Endothelial cell of umbilical vein (primary cell): ENCODE results near the gene UTS2B. TPM values are rescaled to one million over a fixed set of nuclear protein-coding genes. Genes with fewer than 3 reads are reported as not detected.
A peak's percentile ranks its signal among the peaks of the same experiment; 100 is the strongest.

Source experiments
- BruUV-seq: library from RNA; stranded (reverse); fragments of 400-500 nt; replicated peaks from 2 replicates; lab custom pipeline; 2021; lab: Mats Ljungman, UMichigan
- CTCF ChIA-PET: fragments of 300-600, 350-600 bp; sonication (Branson Sonifier 250); formaldehyde crosslinking; loops from one replicate; lab custom pipeline; 2021; ENCODE audit warnings: antibody characterized with exemption, inconsistent platforms; lab: Charles Lee
- POLR2A ChIA-PET: fragments of 300-600, 350-600 bp; sonication (Branson Sonifier 250); formaldehyde crosslinking; loops from one replicate; lab custom pipeline; 2021; ENCODE audit warnings: antibody characterized with exemption, inconsistent platforms; lab: Charles Lee
- DNase-seq: peaks from one replicate; pipeline ENCODE4 v3.0.0-alpha.2; 2011; ENCODE audit warnings: low read depth, low spot score
- FAIRE-seq: peaks from 2 replicates; lab custom pipeline; 2011; peaks lifted over from hg19 to GRCh38; lab: Jason Lieb, UNC
- H2AFZ ChIP-seq: 2 replicates; pipeline ENCODE4 v1.6.0; 2012; ENCODE audit warnings: low read depth, low read length, control low read depth, inconsistent platforms
- H3K27ac ChIP-seq: 2 replicates; pipeline ENCODE4 v1.5.1; 2011; ENCODE audit warnings: low read depth, mild to moderate bottlenecking, control low read depth, low read length, moderate library complexity; ENCODE audit not compliant: insufficient read depth
- H3K27me3 ChIP-seq, 2 experiments: 2 replicates each; pipeline versions ENCODE4 v1.6.0 to v1.6.1; 2011; ENCODE audit warnings: low read length in 2 of 2, mixed read lengths in 1 of 2; ENCODE audit not compliant: control insufficient read depth in 2 of 2, insufficient read depth in 2 of 2
- H3K36me3 ChIP-seq, 2 experiments: 2 replicates in 1 of 2; 3 replicates in 1 of 2; pipeline ENCODE4 v1.5.1; 2011; ENCODE audit warnings: low read length in 2 of 2, mild to moderate bottlenecking in 1 of 2, moderate library complexity in 1 of 2; ENCODE audit not compliant: control insufficient read depth in 2 of 2, insufficient read depth in 2 of 2; ENCODE audit errors: extremely low read depth in 1 of 2
- H3K4me1 ChIP-seq: 3 replicates; pipeline ENCODE4 v1.5.1; 2011; ENCODE audit warnings: mild to moderate bottlenecking, low read length; ENCODE audit not compliant: control insufficient read depth, insufficient read depth; ENCODE audit errors: extremely low read depth
- H3K4me2 ChIP-seq: 2 replicates; pipeline ENCODE4 v1.6.1; 2011; ENCODE audit warnings: low read length, control low read depth, mixed read lengths; ENCODE audit not compliant: insufficient read depth
- H3K4me3 ChIP-seq, 3 experiments: fragments of 200-600 bp in 1 of 3; sonication (generic), shearing (Covaris generic) in 1 of 3; replicated peaks in 1 of 3; 2 replicates each; pipeline ENCODE4 v1.5.1; 2011 to 2016; ENCODE audit warnings: control low read depth in 3 of 3, low read length in 3 of 3, mild to moderate bottlenecking in 2 of 3, inconsistent platforms in 1 of 3, low read depth in 1 of 3, moderate library complexity in 1 of 3; ENCODE audit not compliant: insufficient read depth in 1 of 3
- H3K79me2 ChIP-seq: 2 replicates; pipeline ENCODE4 v1.6.0; 2012; ENCODE audit warnings: low read length, inconsistent platforms; ENCODE audit not compliant: control insufficient read depth, insufficient read depth
- H3K9ac ChIP-seq: replicated peaks from 2 replicates; pipeline ENCODE3; 2011; ENCODE audit warnings: low read length, control low read depth; ENCODE audit not compliant: insufficient read depth; ENCODE audit errors: extremely low read depth
- H3K9me1 ChIP-seq: replicated peaks from 3 replicates; pipeline ENCODE4 v1.6.0; 2011; ENCODE audit warnings: mild to moderate bottlenecking, low read length; ENCODE audit not compliant: control insufficient read depth, insufficient read depth; ENCODE audit errors: extremely low read depth
- H3K9me3 ChIP-seq: replicated peaks from 2 replicates; pipeline ENCODE4 v1.5.1; 2012; ENCODE audit warnings: low read length, inconsistent platforms; ENCODE audit not compliant: control insufficient read depth, insufficient read depth
- H4K20me1 ChIP-seq: replicated peaks from 2 replicates; pipeline ENCODE3; 2011; ENCODE audit warnings: mild to moderate bottlenecking, low read length; ENCODE audit not compliant: control insufficient read depth, insufficient read depth; ENCODE audit errors: extremely low read depth
- EZH2 ChIP-seq: IDR thresholded peaks from 2 replicates; pipeline ENCODE4 v1.6.1; 2012; ENCODE audit warnings: borderline replicate concordance, low read depth, mild to moderate bottlenecking, moderate library complexity, low read length, inconsistent platforms; ENCODE audit not compliant: severe bottlenecking
- FOS ChIP-seq: IDR thresholded peaks from 2 replicates; pipeline ENCODE4 v1.6.1; 2011; ENCODE audit warnings: mild to moderate bottlenecking, low read length, moderate library complexity, borderline replicate concordance; ENCODE audit not compliant: insufficient read depth
- JUN ChIP-seq: IDR thresholded peaks from 2 replicates; pipeline ENCODE4 v1.6.1; 2011; ENCODE audit warnings: borderline replicate concordance, low read depth; ENCODE audit not compliant: insufficient read length, insufficient read depth
- POLR2AphosphoS5 ChIP-seq: IDR thresholded peaks from 2 replicates; pipeline ENCODE4 v1.6.1; 2012; ENCODE audit warnings: low read depth, mild to moderate bottlenecking, control low read depth, low read length, moderate library complexity; ENCODE audit not compliant: insufficient read depth
- dilution Hi-C: fragments of 300-500 bp; cut with MboI; formaldehyde crosslinking; loops from one replicate; pipeline ENCODE4 v1.15.0; 2019; ENCODE audit warnings: low sequenced_read_pairs; ENCODE audit not compliant: extremely low pct_ligation_motif_present
- intact Hi-C: fragments of 100-400 bp; cut with micrococcal nuclease; formaldehyde crosslinking; loops from one replicate; pipeline ENCODE4 v1.10.0; 2022
- polyA plus RNA-seq, 4 experiments: library from polyadenylated mRNA; depleted of rRNA in 3 of 4; stranded (reverse) in 3 of 4; unstranded in 1 of 4; fragments of >200 nt; gene quantifications; 2 replicates each; pipeline versions ENCODE4 v1.2.1 to v1.2.3, GENCODE V29; 2011 to 2012; ENCODE audit warnings: missing spikeins in 1 of 4
- total RNA-seq: library from RNA; stranded (reverse); gene quantifications from 2 replicates; pipeline ENCODE4 v1.2.3, GENCODE V29; 2021
- TF ChIP-seq, protein P1 (sequence below): IDR thresholded peaks from 2 replicates; pipeline ENCODE4 v1.6.1; 2011; ENCODE audit not compliant: insufficient read depth, insufficient read length
- TF ChIP-seq, protein P2 (sequence below), 2 donors: IDR thresholded peaks; 1 replicate in 1 of 2; 2 replicates in 1 of 2; pipeline ENCODE4 v1.5.1; 2011; ENCODE audit warnings: low read length in 2 of 2, mild to moderate bottlenecking in 2 of 2, moderate library complexity in 2 of 2, control low read depth in 1 of 2, inconsistent platforms in 1 of 2, low read depth in 1 of 2; ENCODE audit not compliant: insufficient read depth in 1 of 2; ENCODE audit errors: extremely low read depth in 1 of 2

The UTS2B gene
- total and polyA plus RNA-seq, 2 donors (not counting 3 experiments of a cell fraction or from before 2014, with no cell fraction given) = 0.21 to 1.1 TPM

DNA sequence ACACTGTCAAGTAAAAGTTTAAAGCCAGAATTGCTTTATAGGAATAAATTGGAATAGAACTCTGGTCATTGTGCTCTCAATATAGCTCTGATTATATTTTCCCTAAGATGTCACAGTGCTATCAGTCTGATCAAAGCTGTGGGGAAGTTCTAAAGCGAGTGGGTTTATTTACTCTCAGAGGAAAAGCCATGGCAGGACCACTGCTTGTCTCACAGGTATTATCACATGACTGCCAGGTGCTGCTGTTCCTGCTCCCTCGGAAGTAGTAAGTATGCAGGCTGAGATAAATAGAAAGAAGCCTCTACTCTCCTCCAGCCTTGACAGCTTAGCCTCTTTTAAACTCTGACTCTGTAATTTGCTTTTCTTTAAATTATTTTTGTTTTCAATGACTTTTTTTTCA is 49.1 kb upstream of the UTS2B start:
- BruUV-seq = no TSS peak
- Histone ChIP-seq H3K27ac (no peak overlapping the region), H2AFZ (no peak overlapping the region), H3K9me1 (no peaks in the 10 kb centered on the region), H4K20me1 (peaks cover 3% of the 10 kb centered on the region), H3K9me3 (no peaks in the 10 kb centered on the region), H3K9ac (no peak overlapping the region), H3K4me1 (peaks cover 34% of the 10 kb centered on the region), H3K79me2 (peaks cover 31% of the 10 kb centered on the region), H3K27me3 (no peaks in the 10 kb centered on the region), H3K4me2 (no peak overlapping the region), H3K4me3 (no peak overlapping the region), H3K36me3 (peaks cover 13 to 25% of the 10 kb centered on the region in 2 experiments)
- DNase-seq (no peak), FAIRE-seq (no peak)
- ChIA-PET CTCF (interaction anchor here (1.1 kb wide), 1 partner anchor 16 kb away, joined by 3 read pairs; no protein-coding TSS in a partner anchor), POLR2A (no interaction called here)
- TF ChIP-seq FOS = no peak
- TF ChIP-seq JUN = no peak
- TF ChIP-seq, protein P1, sequence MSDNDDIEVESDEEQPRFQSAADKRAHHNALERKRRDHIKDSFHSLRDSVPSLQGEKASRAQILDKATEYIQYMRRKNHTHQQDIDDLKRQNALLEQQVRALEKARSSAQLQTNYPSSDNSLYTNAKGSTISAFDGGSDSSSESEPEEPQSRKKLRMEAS = no peak
- no peak for TF ChIP-seq EZH2
- no peak for TF ChIP-seq POLR2AphosphoS5
- intact Hi-C loops = no loop called here
- dilution Hi-C loops = no loop called here

DNA sequence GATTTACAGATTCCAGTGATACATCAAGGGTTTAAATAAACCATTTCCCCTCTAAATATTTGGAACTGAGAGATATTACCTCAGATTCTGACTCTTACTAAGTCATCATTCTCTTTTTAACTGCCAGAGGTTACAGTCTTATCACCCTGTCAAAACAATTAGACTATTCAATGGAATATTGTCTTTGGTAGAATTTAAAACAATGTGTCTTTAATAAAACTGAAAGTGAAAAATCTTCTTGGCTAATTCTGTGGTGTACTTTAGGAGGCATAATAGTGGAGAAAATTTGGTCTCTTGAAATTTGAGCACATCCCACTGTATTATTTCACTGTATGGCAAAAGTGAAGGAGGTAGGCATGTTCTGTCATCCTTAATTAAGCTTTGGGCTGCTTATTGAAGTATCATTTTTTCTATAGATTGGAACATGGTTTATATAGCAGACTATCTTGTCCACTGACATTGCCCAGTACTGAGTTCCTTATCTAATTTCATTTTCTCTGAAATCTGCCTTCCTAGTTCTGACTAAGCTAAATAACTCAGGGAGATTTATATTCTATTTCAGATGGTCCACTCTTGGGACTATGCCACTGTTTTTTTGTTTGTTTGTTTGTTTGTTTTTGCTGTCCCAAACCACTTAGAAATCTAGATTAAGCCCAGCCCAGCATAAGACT is 48.0 kb upstream of the UTS2B start:
- Histone ChIP-seq H3K4me2 (peak overlapping the region; percentile 50), H2AFZ (no peak overlapping the region), H3K9ac (no peak overlapping the region), H3K9me3 (no peaks in the 10 kb centered on the region), H3K4me3 (no peak overlapping the region), H3K9me1 (no peaks in the 10 kb centered on the region), H3K4me1 (peaks cover 34% of the 10 kb centered on the region), H3K27me3 (no peaks in the 10 kb centered on the region), H3K79me2 (peaks cover 30% of the 10 kb centered on the region), H3K36me3 (peaks cover 13 to 25% of the 10 kb centered on the region in 2 experiments), H3K27ac (peak overlapping the region; percentile 28), H4K20me1 (peaks cover 3% of the 10 kb centered on the region)
- intact Hi-C loops (no loop called here), dilution Hi-C loops (no loop called here)
- BruUV-seq = no TSS peak
- TF ChIP-seq, protein P1 = no peak
- TF ChIP-seq, protein P2, sequence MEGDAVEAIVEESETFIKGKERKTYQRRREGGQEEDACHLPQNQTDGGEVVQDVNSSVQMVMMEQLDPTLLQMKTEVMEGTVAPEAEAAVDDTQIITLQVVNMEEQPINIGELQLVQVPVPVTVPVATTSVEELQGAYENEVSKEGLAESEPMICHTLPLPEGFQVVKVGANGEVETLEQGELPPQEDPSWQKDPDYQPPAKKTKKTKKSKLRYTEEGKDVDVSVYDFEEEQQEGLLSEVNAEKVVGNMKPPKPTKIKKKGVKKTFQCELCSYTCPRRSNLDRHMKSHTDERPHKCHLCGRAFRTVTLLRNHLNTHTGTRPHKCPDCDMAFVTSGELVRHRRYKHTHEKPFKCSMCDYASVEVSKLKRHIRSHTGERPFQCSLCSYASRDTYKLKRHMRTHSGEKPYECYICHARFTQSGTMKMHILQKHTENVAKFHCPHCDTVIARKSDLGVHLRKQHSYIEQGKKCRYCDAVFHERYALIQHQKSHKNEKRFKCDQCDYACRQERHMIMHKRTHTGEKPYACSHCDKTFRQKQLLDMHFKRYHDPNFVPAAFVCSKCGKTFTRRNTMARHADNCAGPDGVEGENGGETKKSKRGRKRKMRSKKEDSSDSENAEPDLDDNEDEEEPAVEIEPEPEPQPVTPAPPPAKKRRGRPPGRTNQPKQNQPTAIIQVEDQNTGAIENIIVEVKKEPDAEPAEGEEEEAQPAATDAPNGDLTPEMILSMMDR (IDR thresholded peaks at IDR 0.05; ENCODE audit: extremely low read depth in 1 of 2, insufficient read depth in 1 of 2, low read depth in 1 of 2, low read length in 2 of 2) = no peak
- no peak for TF ChIP-seq JUN
- DNase-seq (no peak), FAIRE-seq (no peak)
- CTCF ChIA-PET = interaction anchor here (2.7 to 3.0 kb wide), 2 partner anchors 12 to 134 kb away, joined by 11 to 15 read pairs; no protein-coding TSS in a partner anchor
- POLR2A ChIA-PET = no interaction called here
